Measurements from ENCODE around the gene SLC22A23. TPM values are rescaled to one million over a fixed set of nuclear protein-coding genes. Genes with fewer than 3 reads are reported as not detected.

SLC22A23 gene
- total RNA-seq, 1 donor from 2014 or later = 5.7 TPM

DNA sequence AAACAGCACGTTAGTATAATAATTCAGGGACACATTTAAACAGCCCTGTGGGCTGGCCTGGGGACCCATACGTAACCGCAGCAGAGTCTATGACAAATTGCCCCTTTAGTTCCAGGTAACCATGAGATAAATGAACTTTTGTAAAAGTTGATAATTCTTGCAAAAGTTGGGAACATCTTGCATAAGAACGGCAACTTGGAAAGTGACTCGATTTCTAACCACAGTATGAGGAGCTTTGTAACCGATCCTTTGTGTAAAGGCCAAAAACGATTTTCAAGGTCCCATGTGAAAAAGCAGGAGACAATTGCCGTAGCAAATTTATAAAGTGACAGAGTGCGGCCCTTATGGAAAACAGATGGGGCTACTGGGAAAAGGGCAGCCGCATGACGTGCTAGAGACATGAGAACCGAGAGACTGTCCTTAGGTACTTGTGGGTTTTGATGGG, 116.5 kb downstream of the SLC22A23 start:
- Histone ChIP-seq H3K27ac (ENCODE audit: low read depth, low read length) (peak overlapping the region; percentile 75), H3K4me3 (ENCODE audit: insufficient read depth, low read depth, low read length) (no peak overlapping the region), H2AFZ (ENCODE audit: low read depth, low read length) (no peak overlapping the region), H3K27me3 (ENCODE audit: insufficient read depth, low read length) (no peaks in the 10 kb centered on the region), H3K4me1 (ENCODE audit: insufficient read depth, low read length) (peaks cover 31% of the 10 kb centered on the region), H3K36me3 (ENCODE audit: insufficient read depth, low read length) (no peaks in the 10 kb centered on the region), H3K4me2 (ENCODE audit: low read length) (peak overlapping the region; percentile 64), H3K79me2 (ENCODE audit: insufficient read depth, low read length) (peaks cover 7% of the 10 kb centered on the region), H4K20me1 (ENCODE audit: insufficient read depth, low read length) (no peaks in the 10 kb centered on the region), H3K9me3 (ENCODE audit: insufficient read depth, low read depth, low read length) (no peaks in the 10 kb centered on the region), H3K9ac (ENCODE audit: low read length) (peak overlapping the region; percentile 48)
- DNase-seq (ENCODE audit: low read depth) (peak; percentile 45), FAIRE-seq (no peak)
- peak overlapping the region; percentile 70 for H3K27ac Mint-ChIP-seq (ENCODE audit: unreplicated experiment)
- H3K36me3 Mint-ChIP-seq (ENCODE audit: low read depth, unreplicated experiment) = no peaks in the 10 kb centered on the region
- peaks cover 2% of the 10 kb centered on the region for H3K9me3 Mint-ChIP-seq (ENCODE audit: unreplicated experiment)
- TF ChIP-seq, protein P1, sequence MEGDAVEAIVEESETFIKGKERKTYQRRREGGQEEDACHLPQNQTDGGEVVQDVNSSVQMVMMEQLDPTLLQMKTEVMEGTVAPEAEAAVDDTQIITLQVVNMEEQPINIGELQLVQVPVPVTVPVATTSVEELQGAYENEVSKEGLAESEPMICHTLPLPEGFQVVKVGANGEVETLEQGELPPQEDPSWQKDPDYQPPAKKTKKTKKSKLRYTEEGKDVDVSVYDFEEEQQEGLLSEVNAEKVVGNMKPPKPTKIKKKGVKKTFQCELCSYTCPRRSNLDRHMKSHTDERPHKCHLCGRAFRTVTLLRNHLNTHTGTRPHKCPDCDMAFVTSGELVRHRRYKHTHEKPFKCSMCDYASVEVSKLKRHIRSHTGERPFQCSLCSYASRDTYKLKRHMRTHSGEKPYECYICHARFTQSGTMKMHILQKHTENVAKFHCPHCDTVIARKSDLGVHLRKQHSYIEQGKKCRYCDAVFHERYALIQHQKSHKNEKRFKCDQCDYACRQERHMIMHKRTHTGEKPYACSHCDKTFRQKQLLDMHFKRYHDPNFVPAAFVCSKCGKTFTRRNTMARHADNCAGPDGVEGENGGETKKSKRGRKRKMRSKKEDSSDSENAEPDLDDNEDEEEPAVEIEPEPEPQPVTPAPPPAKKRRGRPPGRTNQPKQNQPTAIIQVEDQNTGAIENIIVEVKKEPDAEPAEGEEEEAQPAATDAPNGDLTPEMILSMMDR (IDR thresholded peaks at IDR 0.05; ENCODE audit: insufficient read depth, low read depth, low read length) = no peak
- no peak for TF ChIP-seq EZH2 (IDR thresholded peaks at IDR 0.05; ENCODE audit: insufficient read depth, low read length)
- H3K27me3 Mint-ChIP-seq (ENCODE audit: low read depth, unreplicated experiment) = no peaks in the 10 kb centered on the region
- no peak overlapping the region for H3K4me3 Mint-ChIP-seq (ENCODE audit: unreplicated experiment)
- peaks cover 36% of the 10 kb centered on the region for H3K4me1 Mint-ChIP-seq (ENCODE audit: low read depth, unreplicated experiment)

DNA sequence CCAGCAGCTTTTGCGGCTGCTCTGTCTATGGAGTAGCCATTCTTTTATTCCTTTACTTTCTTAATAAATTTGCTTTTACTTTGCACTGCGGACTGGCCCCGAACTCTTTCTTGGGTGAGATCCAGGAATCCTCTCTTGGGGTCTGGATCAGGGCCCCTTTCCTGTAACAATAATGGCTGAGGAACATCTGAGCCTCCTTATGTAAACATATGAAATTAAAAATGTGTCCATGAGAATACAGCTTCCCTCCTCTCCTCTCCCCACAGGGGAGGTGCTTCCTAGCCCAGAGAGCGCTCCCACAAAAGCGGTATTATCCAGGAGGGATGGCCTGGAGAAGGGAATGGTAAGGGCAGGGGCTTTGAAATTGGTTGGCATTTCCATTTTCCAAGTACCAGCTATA, 117.0 kb downstream of the SLC22A23 start:
- H3K27me3 ChIP-seq (ENCODE audit: insufficient read depth, low read length) = no peaks in the 10 kb centered on the region
- peaks cover 7% of the 10 kb centered on the region for H3K79me2 ChIP-seq (ENCODE audit: insufficient read depth, low read length)
- H4K20me1 ChIP-seq (ENCODE audit: insufficient read depth, low read length) = no peaks in the 10 kb centered on the region
- FAIRE-seq = no peak
- H3K4me3 ChIP-seq (ENCODE audit: insufficient read depth, low read depth, low read length) = no peak overlapping the region
- peaks cover 2% of the 10 kb centered on the region for H3K9me3 Mint-ChIP-seq (ENCODE audit: unreplicated experiment)
- DNase-seq (ENCODE audit: low read depth) = no peak
- H3K9ac ChIP-seq (ENCODE audit: low read length) = no peak overlapping the region
- no peaks in the 10 kb centered on the region for H3K36me3 Mint-ChIP-seq (ENCODE audit: low read depth, unreplicated experiment)
- no peak overlapping the region for H3K27ac ChIP-seq (ENCODE audit: low read depth, low read length)
- H2AFZ ChIP-seq (ENCODE audit: low read depth, low read length) = no peak overlapping the region
- no peaks in the 10 kb centered on the region for H3K36me3 ChIP-seq (ENCODE audit: insufficient read depth, low read length)
- H3K4me1 Mint-ChIP-seq (ENCODE audit: low read depth, unreplicated experiment) = peaks cover 36% of the 10 kb centered on the region
- peak overlapping the region; percentile 34 for H3K27ac Mint-ChIP-seq (ENCODE audit: unreplicated experiment)
- no peaks in the 10 kb centered on the region for H3K9me3 ChIP-seq (ENCODE audit: insufficient read depth, low read depth, low read length)
- H3K4me1 ChIP-seq (ENCODE audit: insufficient read depth, low read length) = peaks cover 31% of the 10 kb centered on the region
- H3K4me3 Mint-ChIP-seq (ENCODE audit: unreplicated experiment) = no peak overlapping the region
- TF ChIP-seq EZH2 (IDR thresholded peaks at IDR 0.05; ENCODE audit: insufficient read depth, low read length) = no peak
- no peaks in the 10 kb centered on the region for H3K27me3 Mint-ChIP-seq (ENCODE audit: low read depth, unreplicated experiment)
- no peak overlapping the region for H3K4me2 ChIP-seq (ENCODE audit: low read length)

DNA sequence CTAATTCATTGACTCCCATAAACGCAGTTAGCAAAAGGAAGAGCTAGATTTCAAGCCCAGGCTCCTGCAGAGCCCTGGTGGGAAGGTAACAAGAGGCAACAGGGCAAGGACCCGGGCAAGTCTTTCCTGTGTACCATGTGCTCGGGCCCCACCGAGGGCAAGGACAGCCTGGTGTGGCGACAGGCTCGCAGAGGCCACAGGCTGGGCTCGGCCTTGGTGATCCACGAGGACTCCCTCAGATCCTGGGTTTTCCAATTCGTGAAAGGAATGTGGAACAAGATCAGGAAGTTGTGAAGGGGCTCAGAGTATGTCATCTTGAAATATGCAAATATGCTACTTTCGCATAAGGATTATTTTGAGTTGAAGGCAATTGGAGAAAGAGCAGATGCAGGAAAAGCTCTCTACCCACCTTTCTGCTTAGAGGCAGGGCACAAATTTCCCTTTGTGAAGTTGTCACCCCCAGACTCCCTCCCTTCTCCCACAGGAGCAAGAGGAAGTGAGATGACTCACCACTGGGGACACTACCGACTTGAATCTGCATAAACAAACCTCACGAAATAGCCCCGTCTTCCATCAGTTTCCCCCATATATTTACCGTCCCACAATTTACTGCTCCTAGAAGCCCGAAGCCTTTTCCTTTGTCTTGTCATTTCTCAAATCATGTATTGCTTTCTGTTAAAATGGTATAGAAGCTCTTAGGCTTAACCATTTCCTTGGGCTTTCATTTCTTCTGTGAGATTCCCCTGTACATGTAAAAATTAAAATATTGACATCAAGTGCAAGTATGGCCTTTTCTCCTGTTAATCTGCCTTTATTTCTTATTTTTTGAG, 119.1 kb downstream of the SLC22A23 start:
- no peaks in the 10 kb centered on the region for H3K36me3 Mint-ChIP-seq (ENCODE audit: low read depth, unreplicated experiment)
- no peaks in the 10 kb centered on the region for H3K27me3 ChIP-seq (ENCODE audit: insufficient read depth, low read length)
- H2AFZ ChIP-seq (ENCODE audit: low read depth, low read length) = no peak overlapping the region
- no peak for FAIRE-seq
- no peaks in the 10 kb centered on the region for H3K27me3 Mint-ChIP-seq (ENCODE audit: low read depth, unreplicated experiment)
- no peaks in the 10 kb centered on the region for H3K36me3 ChIP-seq (ENCODE audit: insufficient read depth, low read length)
- H3K9ac ChIP-seq (ENCODE audit: low read length) = peak overlapping the region; percentile 27
- H3K4me1 Mint-ChIP-seq (ENCODE audit: low read depth, unreplicated experiment) = peaks cover 36% of the 10 kb centered on the region
- no peaks in the 10 kb centered on the region for H3K9me3 ChIP-seq (ENCODE audit: insufficient read depth, low read depth, low read length)
- peaks cover 5% of the 10 kb centered on the region for H3K79me2 ChIP-seq (ENCODE audit: insufficient read depth, low read length)
- H3K27ac ChIP-seq (ENCODE audit: low read depth, low read length) = peak overlapping the region; percentile 10
- H3K4me3 Mint-ChIP-seq (ENCODE audit: unreplicated experiment) = no peak overlapping the region
- H3K4me2 ChIP-seq (ENCODE audit: low read length) = peak overlapping the region; percentile 72
- no peaks in the 10 kb centered on the region for H4K20me1 ChIP-seq (ENCODE audit: insufficient read depth, low read length)
- peaks cover 2% of the 10 kb centered on the region for H3K9me3 Mint-ChIP-seq (ENCODE audit: unreplicated experiment)
- peaks cover 31% of the 10 kb centered on the region for H3K4me1 ChIP-seq (ENCODE audit: insufficient read depth, low read length)
- no peak overlapping the region for H3K4me3 ChIP-seq (ENCODE audit: insufficient read depth, low read depth, low read length)
- TF ChIP-seq EZH2 (IDR thresholded peaks at IDR 0.05; ENCODE audit: insufficient read depth, low read length) = no peak
- TF ChIP-seq, protein P1 (IDR thresholded peaks at IDR 0.05; ENCODE audit: insufficient read depth, low read depth, low read length) = no peak
- H3K27ac Mint-ChIP-seq (ENCODE audit: unreplicated experiment) = peak overlapping the region; percentile 43
- peak; percentile 42 for DNase-seq (ENCODE audit: low read depth)
